Measurements from ENCODE around the gene ATP2A1.
"Not testable (repeated sequence)": the region's sequence is repeated elsewhere in the genome, so short reads cannot be mapped to it uniquely, and the experiment has no call there.

ATP2A1 gene

DNA sequence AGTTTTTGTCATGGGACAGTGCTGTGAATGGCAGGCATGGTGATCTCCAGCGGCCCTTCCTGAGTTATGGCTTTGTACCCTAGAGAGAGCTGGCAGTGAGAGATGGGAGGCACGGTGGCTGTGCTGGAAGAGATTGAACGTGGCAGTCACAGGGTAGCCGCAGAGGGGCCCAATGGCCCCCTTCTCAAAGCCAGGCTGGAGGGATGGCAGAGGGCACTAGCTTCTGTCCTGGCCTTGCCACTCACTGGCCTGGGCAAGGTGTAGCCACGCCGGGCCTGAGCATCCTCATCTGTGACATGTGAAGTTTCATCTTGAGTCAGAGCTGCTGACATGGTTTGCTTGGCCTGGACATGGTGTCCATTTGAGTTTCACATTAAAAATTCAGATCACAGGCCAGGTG lies 3.9 kb upstream of the ATP2A1 start:
- H3K4me1 Mint-ChIP-seq, result no peaks in the 10 kb centered on the region
- H3K4me3 Mint-ChIP-seq, result no peak overlapping the region
- H3K27me3 Mint-ChIP-seq, result no peaks in the 10 kb centered on the region
- H3K27ac Mint-ChIP-seq, result no peak overlapping the region
- no peaks in the 10 kb centered on the region for H3K36me3 Mint-ChIP-seq
- H3K9me3 Mint-ChIP-seq, result no peaks in the 10 kb centered on the region

DNA sequence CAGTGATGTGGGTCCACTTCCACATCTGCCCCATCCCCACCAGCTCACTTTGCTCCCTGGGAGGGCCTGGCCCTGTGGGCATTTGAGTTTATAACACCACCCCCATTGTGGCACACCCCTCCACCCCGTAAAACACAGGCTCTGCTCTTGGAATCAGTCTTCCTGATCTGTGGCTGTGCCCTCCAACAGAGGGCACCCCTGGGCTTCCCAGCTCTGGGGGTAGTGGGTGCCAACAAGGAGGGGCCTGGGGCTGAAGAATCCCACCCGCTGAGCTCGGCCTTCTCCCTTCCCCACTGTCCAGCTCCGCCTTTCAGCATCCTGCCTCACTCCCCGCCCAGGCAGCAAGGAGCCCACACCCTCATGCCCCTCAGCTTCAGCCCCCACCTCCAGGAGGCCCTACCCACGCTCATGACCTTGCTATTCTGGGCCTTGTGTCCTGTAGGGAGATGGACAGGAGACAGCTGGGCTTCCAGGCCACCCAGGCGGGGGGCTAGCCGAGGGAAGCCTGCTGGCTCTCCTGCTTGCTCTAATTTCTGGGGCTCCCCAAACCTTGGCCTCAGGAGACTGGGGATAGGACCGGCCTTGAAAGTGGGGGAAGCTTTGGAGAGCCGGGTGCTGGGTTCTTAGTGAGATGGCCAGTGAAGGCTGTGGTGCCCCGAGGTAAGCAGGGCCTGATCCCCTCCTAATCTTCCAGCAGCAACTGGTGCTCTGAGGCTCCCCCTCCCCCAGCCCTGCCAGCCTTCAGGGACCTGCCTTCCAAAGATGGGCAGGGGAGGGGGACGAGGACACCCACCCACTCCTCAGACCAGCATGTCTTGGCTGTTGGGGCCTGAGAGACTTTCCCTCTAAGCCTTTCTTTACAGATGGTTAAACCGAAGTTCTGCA lies 2.9 kb upstream of the ATP2A1 start:
- Mint-ChIP-seq H3K36me3 (no peaks in the 10 kb centered on the region), H3K4me1 (no peaks in the 10 kb centered on the region), H3K4me3 (no peak overlapping the region)

GRCh38 chr16:28876019-28876659 lies 2.1 kb upstream of the ATP2A1 start:
- H3K27me3 Mint-ChIP-seq, result peaks cover 4% of the 10 kb centered on the region
- no peaks in the 10 kb centered on the region for H3K9me3 Mint-ChIP-seq
- H3K4me3 Mint-ChIP-seq, result no peak overlapping the region
- peaks cover 5% of the 10 kb centered on the region for H3K4me1 Mint-ChIP-seq
- no peaks in the 10 kb centered on the region for H3K36me3 Mint-ChIP-seq
- H3K27ac Mint-ChIP-seq, result no peak overlapping the region

More for the DNA sequence above, 2.9 kb upstream of the ATP2A1 start:
- Mint-ChIP-seq H3K9me3 (no peaks in the 10 kb centered on the region), H3K27me3 (no peaks in the 10 kb centered on the region), H3K27ac (no peak overlapping the region)

DNA sequence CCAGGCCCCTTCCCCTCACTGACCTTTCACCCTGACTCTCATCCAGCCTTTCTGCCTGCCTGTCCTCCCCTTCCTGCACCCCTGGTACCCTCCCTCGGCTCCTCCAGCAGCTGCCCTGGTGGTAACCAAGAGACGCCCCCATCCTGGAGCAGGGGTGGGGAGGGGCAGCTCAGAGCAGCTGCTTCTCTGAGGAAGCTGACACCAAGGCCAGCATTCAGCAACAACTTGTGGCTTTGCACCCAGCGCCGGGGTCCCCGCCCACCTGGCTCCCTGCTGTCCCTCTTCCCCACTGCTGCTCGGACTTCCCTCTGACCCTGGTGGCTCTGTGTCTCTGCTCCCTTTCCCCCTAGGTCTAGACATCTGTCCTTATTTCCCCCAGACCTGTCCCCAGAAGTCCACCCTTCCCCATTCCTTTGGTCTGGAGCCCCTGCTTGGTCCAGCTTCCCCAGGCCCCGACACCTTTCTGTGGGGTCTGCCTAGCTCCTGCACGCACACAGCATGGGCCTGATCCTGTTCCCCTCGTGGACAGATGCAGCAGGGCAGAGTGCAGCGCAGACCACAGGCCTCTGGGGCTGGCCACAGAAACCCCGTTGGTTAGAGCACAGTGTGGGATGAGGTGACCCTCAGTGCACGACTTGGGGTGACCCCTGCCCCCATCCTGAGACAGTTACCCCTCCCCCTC lies 1.2 kb upstream of the ATP2A1 start:
- Mint-ChIP-seq H3K9me3 (no peaks in the 10 kb centered on the region), H3K27me3 (peaks cover 5% of the 10 kb centered on the region), H3K36me3 (no peaks in the 10 kb centered on the region), H3K4me3 (no peak overlapping the region), H3K27ac (no peak overlapping the region), H3K4me1 (peaks cover 6% of the 10 kb centered on the region)

- Mint-ChIP-seq H3K4me1 (peaks cover 6% of the 10 kb centered on the region), H3K36me3 (no peaks in the 10 kb centered on the region), H3K9me3 (no peaks in the 10 kb centered on the region), H3K27me3 (peaks cover 5% of the 10 kb centered on the region), H3K27ac (no peak overlapping the region), H3K4me3 (no peak overlapping the region)
Observed at GRCh38 chr16:28877655-28878000, 660 bp upstream of the ATP2A1 start.

DNA sequence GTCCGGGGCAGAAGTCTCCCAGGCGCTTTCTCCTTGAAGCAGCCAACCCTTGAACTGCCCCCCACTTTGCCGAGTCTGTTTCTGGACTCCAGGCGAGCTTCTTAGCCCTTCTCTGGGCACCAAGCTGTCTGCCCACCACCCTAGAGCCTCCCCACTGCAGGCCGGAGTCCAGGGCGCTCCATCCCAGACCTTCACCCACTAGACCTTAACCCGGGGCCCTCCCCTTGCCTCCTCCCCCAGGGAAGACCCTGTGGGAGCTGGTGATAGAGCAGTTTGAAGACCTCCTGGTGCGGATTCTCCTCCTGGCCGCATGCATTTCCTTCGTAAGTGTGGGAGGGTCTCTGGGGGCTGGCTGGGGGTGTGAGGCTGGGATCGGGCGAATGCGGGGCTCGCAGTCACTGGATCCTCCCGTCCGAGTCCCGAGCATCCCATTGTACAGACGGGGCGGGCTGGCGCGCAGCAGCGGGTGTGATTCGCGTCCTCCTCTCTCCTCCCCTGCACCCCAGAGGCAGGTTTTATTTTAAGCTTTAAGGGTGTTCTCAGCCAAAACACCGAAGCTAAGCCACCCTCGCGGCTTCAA lies 1.1 kb downstream of the ATP2A1 start:
- Mint-ChIP-seq H3K27ac (peak overlapping the region; percentile 35), H3K4me3 (peak overlapping the region; percentile 90), H3K4me1 (peaks cover 6% of the 10 kb centered on the region), H3K36me3 (no peaks in the 10 kb centered on the region), H3K9me3 (no peaks in the 10 kb centered on the region), H3K27me3 (peaks cover 5% of the 10 kb centered on the region)

- H3K4me3 Mint-ChIP-seq, result peak overlapping the region; percentile 90
Observed at GRCh38 chr16:28879841-28880588, 1.7 kb downstream of the ATP2A1 start.

GRCh38 chr16:28880589-28880915 lies 2.3 kb downstream of the ATP2A1 start:
- Mint-ChIP-seq H3K36me3 (no peaks in the 10 kb centered on the region), H3K4me3 (peak overlapping the region; percentile 77), H3K27me3 (peaks cover 5% of the 10 kb centered on the region), H3K4me1 (peaks cover 6% of the 10 kb centered on the region), H3K9me3 (no peaks in the 10 kb centered on the region), H3K27ac (no peak overlapping the region)

More at GRCh38 chr16:28879841-28880588, 1.7 kb downstream of the ATP2A1 start:
- H3K27me3 Mint-ChIP-seq, result peaks cover 5% of the 10 kb centered on the region
- peak overlapping the region; percentile 41 for H3K27ac Mint-ChIP-seq
- peaks cover 6% of the 10 kb centered on the region for H3K4me1 Mint-ChIP-seq
- H3K36me3 Mint-ChIP-seq, result no peaks in the 10 kb centered on the region
- no peaks in the 10 kb centered on the region for H3K9me3 Mint-ChIP-seq

DNA sequence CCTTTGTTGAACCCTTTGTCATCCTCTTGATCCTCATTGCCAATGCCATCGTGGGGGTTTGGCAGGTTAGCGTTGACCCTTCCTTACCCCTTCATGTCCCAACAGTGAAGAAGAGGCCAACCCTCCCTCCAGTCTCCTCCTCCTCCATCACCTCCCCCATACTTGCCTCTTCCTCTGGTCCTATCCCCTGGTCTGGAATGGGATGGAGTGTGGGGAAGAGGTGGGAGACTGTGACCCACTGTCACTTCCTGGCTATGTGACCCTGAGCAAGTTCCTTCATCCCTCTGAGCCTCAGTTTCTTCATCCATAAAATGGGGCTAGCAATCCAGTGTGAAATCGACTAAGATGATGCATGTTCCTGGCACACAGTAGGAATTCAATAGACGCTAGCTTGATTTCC lies 2.7 kb downstream of the ATP2A1 start:
- Mint-ChIP-seq H3K4me1 (peaks cover 6% of the 10 kb centered on the region), H3K27ac (no peak overlapping the region), H3K36me3 (no peaks in the 10 kb centered on the region), H3K9me3 (no peaks in the 10 kb centered on the region), H3K27me3 (peaks cover 5% of the 10 kb centered on the region), H3K4me3 (peak overlapping the region; percentile 77)

- H3K36me3 Mint-ChIP-seq, H3K4me1 Mint-ChIP-seq, H3K27me3 Mint-ChIP-seq, H3K4me3 Mint-ChIP-seq, H3K27ac Mint-ChIP-seq, H3K9me3 Mint-ChIP-seq: not testable (repeated sequence)
Observed at GRCh38 chr16:28881565-28881964, 3.3 kb downstream of the ATP2A1 start.

DNA sequence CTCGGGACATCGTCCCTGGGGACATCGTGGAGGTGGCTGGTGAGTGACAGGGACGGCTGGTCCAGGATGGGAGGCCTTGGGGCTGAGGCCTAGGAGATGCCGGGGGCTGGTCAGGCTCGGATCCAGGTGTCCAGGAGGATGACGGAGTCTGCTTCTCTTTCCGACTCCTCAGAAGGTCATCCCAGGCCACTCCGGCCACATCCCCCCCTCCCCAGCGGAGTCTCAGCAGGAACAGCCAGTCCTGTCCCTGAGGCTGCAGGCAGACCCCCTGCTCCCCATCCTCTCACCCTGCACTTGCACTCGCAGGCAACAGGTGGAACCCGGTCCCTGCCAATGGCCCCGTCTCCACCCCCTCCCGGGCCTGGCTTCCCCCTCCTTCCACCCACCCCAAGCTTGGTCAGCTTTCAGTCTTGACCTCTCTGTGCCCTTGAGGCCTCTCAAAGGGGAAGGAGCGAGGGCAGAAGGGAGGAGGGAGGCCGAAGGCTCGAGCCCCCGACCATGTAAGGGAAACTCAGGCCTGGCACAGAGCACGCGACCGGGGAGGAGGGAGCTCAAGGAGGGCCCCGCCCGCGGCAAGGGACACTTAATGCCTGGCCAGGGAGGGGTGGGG lies 4.4 kb downstream of the ATP2A1 start:
- H3K9me3 Mint-ChIP-seq, result no peaks in the 10 kb centered on the region
- H3K27ac Mint-ChIP-seq, result no peak overlapping the region
- H3K4me3 Mint-ChIP-seq, result no peak overlapping the region
- H3K36me3 Mint-ChIP-seq, result no peaks in the 10 kb centered on the region
- peaks cover 5% of the 10 kb centered on the region for H3K27me3 Mint-ChIP-seq
- peaks cover 6% of the 10 kb centered on the region for H3K4me1 Mint-ChIP-seq

- Mint-ChIP-seq H3K4me1 (peaks cover 6% of the 10 kb centered on the region), H3K9me3 (no peaks in the 10 kb centered on the region), H3K36me3 (no peaks in the 10 kb centered on the region), H3K4me3 (no peak overlapping the region), H3K27me3 (peaks cover 5% of the 10 kb centered on the region), H3K27ac (no peak overlapping the region)
Observed at GRCh38 chr16:28883221-28883996, 5.1 kb downstream of the ATP2A1 start.

GRCh38 chr16:28884045-28884444 lies 5.8 kb downstream of the ATP2A1 start:
- Mint-ChIP-seq H3K27me3 (peaks cover 5% of the 10 kb centered on the region), H3K4me1 (peaks cover 6% of the 10 kb centered on the region), H3K4me3 (no peak overlapping the region), H3K9me3 (no peaks in the 10 kb centered on the region), H3K36me3 (no peaks in the 10 kb centered on the region), H3K27ac (no peak overlapping the region)

DNA sequence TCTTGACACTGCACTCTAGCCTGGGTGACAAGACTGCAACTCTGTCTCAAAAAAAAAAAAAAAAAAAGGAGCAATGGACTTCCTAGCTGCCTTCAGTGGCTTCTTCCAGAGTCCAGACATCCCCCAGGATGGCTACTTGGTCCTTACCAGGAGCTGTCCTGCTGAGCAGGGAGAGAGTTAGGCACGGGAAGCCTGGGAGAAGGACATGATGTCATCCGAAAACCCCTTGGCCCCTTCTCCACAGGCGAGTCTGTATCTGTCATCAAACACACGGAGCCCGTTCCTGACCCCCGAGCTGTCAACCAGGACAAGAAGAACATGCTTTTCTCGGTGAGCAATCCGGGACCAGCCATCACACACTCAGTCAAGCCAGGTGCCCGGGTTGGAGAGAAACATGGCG lies 8.7 kb downstream of the ATP2A1 start:
- Mint-ChIP-seq H3K27ac (no peak overlapping the region), H3K36me3 (no peaks in the 10 kb centered on the region), H3K9me3 (no peaks in the 10 kb centered on the region), H3K4me1 (no peaks in the 10 kb centered on the region), H3K4me3 (no peak overlapping the region), H3K27me3 (no peaks in the 10 kb centered on the region)
